Measurements from ENCODE around the gene CYP4F2.
"Not testable (repeated sequence)": the region's sequence is repeated elsewhere in the genome, so short reads cannot be mapped to it uniquely, and the experiment has no call there.

The CYP4F2 gene

GRCh38 chr19:15897738-15898276 lies at the start of gene CYP4F2:
Gene CYP4F2 (minus strand): TSS chr19:15898074. CDS start chr19:15897611, 463 bp downstream.
- no peak for DNase-seq (ENCODE audit: low read depth, low spot score)

DNA sequence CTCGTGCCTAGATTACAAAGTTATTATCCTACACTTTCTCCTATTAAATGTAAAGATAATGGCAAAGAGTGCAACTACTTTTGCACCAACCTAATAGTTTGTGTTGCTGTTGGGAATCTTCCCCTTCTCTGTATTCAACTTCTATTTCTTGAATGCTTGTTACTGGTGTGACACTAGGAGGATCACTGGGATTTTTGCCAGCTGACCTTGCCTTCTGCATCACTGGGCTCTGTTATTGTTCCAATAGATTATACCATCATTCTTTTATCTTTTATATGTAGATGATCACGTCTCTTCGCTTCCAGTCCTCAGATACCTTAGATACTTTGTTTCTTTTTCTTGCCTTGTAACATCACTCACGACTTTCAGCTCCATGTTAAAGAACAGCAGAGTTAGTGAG lies 47.4 kb upstream of the CYP4F2 start:
- DNase-seq (ENCODE audit: low read depth, low spot score) = no peak

- no peak for DNase-seq (ENCODE audit: low read depth, low spot score)
Observed at GRCh38 chr19:15944401-15944800, 46.5 kb upstream of the CYP4F2 start.

DNA sequence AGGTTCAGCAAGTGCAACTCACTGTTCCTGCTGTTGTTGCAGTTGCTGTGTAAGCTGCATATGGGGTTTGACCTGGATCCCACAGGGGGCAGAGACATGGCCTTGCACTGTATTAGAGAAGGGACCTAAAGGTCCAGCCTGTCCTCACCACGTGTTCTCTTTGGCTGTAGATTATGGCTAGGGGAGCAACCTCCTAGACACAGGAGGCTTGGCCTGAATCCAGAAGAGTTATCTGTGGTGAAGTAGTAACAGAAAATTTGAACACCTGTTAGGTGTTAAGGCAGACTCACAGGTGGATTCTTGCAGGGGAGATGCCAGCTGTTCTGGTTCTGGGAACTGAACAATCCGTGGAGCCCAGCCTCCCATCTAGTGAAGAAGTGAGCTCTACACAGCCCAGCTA lies 39.9 kb upstream of the CYP4F2 start:
- DNase-seq (ENCODE audit: low read depth, low spot score) = no peak

- no peak for DNase-seq (ENCODE audit: low read depth, low spot score)
Observed at GRCh38 chr19:15936950-15937349, 39.1 kb upstream of the CYP4F2 start.

DNA sequence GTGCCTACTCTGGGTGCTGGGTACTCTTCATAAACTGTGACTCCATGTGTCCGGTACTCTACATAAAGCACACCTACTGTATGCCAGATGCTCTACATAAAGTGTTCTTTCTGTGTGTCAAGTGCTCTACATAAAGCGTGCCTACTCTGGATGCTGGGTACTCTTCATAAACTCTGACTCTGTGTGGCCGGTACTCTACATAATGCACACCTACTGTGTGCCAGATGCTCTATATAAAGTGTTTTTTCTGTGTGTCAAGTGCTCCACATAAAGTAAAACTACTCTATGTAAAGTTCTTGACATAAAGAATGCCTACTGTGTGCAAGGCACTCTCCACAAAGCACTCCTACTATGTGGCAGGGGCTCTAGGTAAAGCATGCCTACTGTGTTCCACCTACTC lies 38.3 kb upstream of the CYP4F2 start:
- DNase-seq (ENCODE audit: low read depth, low spot score) = no peak

- DNase-seq (ENCODE audit: low read depth, low spot score) = no peak
Observed at GRCh38 chr19:15935167-15935702, 37.4 kb upstream of the CYP4F2 start.

- DNase-seq (ENCODE audit: low read depth, low spot score) = no peak
Observed at GRCh38 chr19:15934332-15935078, 36.6 kb upstream of the CYP4F2 start, which contains the start of gene CYP4F11. Gene CYP4F11 (minus strand): TSS chr19:15934529. CDS start chr19:15934408, 121 bp downstream.

GRCh38 chr19:15933761-15934331 lies 36.0 kb upstream of the CYP4F2 start:
- not testable (repeated sequence) for DNase-seq (ENCODE audit: low read depth, low spot score)

DNA sequence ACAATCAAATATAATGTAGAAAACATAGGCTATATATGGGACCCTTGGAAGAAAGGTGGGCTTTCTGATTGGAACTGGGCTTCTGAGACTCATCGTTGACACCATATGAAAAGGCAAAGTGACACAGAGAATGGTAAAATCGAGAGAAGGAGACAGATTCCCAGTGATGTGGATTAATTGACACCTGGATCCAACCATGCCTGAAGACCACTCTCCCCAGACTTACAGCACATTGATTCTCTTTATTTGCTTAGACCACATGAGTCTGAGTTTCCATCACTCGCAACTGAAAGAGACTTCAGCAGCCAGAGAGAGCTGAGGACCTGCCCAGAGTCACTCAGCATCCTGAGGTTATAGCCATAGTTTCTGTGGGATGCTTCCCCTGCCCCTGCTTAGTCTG lies 30.4 kb upstream of the CYP4F2 start:
- no peak for DNase-seq (ENCODE audit: low read depth, low spot score)

- no peak for DNase-seq (ENCODE audit: low read depth, low spot score)
Observed at GRCh38 chr19:15926484-15926883, 28.6 kb upstream of the CYP4F2 start.

DNA sequence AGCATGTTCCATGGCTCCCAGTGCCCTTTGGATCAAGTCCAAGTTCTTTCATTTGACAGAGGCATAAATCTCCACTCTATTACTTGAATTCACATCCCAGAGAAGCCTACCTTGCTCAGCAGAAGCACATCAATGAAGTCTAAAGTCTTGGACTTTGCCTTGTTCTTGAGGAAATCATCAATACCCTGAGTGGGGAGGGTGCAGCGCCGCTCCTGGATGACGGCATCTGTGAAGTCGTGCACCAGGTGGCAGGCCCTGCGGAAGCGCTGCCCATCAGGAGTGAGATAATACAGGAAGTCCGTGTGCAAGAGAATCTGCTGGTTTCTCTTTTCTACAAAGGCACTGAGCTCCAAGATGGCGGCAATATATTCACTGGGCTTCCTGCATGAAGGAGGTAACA lies 25.8 kb upstream of the CYP4F2 start:
- no peak for DNase-seq (ENCODE audit: low read depth, low spot score)

- no peak for DNase-seq (ENCODE audit: low read depth, low spot score)
Observed at GRCh38 chr19:15922021-15922420, 24.1 kb upstream of the CYP4F2 start.

- DNase-seq (ENCODE audit: low read depth, low spot score) = no peak
Observed at GRCh38 chr19:15919243-15919642, 21.4 kb upstream of the CYP4F2 start.

DNA sequence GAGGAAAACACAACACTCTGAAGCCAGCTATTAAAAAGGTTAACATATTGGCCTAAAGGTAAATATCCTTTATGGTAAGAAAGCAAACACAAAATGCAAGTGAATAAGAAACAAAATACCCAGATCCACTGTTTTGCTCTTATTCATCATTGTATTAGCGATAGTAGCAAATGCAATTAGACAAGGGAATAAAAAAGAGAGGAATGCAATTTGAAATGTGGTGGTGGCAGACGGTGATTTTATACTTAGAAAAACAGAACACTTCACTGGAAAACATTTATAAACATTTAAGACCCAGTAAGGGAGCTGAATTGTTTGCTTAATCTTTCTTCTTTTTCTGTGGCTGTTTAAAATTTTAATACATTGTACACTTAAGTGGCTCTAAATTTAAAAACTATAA lies 17.2 kb upstream of the CYP4F2 start:
- no peak for DNase-seq (ENCODE audit: low read depth, low spot score)

DNA sequence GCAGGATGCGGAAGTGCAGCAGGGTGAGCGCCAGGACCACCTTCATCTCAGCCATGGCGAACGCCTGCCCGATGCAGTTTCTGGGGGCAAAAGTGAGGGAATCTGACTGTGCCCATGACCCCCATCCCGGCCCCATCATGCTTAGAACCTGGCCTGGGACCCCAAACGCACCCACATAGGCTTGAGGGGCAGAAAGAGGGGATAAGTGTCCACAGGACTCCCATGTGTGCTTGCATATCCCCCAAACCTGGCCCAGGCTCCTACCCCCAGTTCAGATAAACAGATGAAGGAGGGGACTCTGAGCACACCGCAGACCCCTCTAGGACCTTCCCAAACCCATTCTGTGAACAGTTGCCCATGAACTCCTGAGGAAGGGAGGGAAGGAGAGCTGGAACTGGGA lies 16.0 kb upstream of the CYP4F2 start:
- no peak for DNase-seq (ENCODE audit: low read depth, low spot score)

- no peak for DNase-seq (ENCODE audit: low read depth, low spot score)
Observed at GRCh38 chr19:15913384-15913783, 15.5 kb upstream of the CYP4F2 start.

GRCh38 chr19:15911599-15912235 lies 13.8 kb upstream of the CYP4F2 start:
- DNase-seq (ENCODE audit: low read depth, low spot score) = no peak

GRCh38 chr19:15905026-15905425 lies 7.2 kb upstream of the CYP4F2 start:
- no peak for DNase-seq (ENCODE audit: low read depth, low spot score)

DNA sequence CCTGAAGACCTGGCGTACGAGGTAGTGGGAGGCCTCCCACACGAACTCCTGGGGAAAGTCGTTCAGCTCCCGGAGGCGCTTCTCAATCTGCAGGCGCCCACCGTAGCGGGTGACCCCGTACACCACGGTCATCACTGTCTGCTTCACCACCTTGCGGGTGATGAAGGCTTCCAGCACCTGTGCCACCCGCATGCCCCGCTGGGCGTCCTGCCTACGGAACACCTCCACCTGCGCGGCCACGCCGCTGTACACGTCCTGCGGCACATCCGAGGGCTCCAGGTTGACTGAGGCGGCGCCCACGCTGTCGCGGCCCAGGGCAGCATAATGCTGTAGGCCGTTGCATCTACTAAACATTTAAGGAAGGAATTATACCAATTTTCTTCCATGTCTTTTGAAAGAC lies 5.0 kb upstream of the CYP4F2 start:
- not testable (repeated sequence) for DNase-seq (ENCODE audit: low read depth, low spot score)

- DNase-seq (ENCODE audit: low read depth, low spot score) = no peak
Observed at GRCh38 chr19:15902254-15902653, 4.4 kb upstream of the CYP4F2 start.

DNA sequence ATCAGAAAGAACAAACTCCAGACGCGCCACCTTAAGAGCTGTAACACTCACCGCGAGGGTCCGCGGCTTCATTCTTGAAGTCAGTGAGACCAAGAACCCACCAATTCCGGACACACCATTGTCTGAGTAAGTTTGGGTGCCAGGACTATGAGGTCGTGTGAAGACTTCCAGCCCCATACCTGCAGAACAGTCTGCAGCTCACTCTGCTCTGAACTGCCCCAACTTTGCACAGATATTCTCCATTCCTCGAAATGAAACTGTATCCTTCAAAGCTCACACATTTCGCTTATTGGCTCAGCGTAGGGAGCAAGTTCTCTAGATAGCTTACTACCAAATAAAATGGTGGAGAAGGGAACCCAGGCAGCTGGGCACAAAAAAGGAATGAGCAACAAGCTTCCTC lies 2.6 kb upstream of the CYP4F2 start:
- DNase-seq (ENCODE audit: low read depth, low spot score) = no peak

Measured in activated CD4-positive, CD25-positive, alpha-beta regulatory T cell treated with anti-CD3 and anti-CD28 coated beads, Interleukin-2, amount 50 U/mL, for 16 hours (primary cell).